GM18499 (cell line): ENCODE measurements around the gene RIT2.

Source experiments
- ATAC-seq: cut with Tn5 transposase; IDR thresholded peaks from one replicate; pipeline ENCODE4 v1.9.1; 2021; ENCODE audit warnings: moderate number of reproducible peaks; ENCODE audit not compliant: insufficient read depth, unreplicated experiment

Gene RIT2

GRCh38 chr18:42719221-42719620 is 396.3 kb downstream of the RIT2 start:
- no peak for ATAC-seq

- no peak for ATAC-seq
These were observed 403.4 kb downstream of the RIT2 start for GRCh38 chr18:42712065-42712464.

GRCh38 chr18:42707080-42707479 is 408.4 kb downstream of the RIT2 start:
- no peak for ATAC-seq

GRCh38 chr18:42706618-42707017 is 408.9 kb downstream of the RIT2 start:
- ATAC-seq = no peak

GRCh38 chr18:42706029-42706608 is 409.4 kb downstream of the RIT2 start:
- ATAC-seq = no peak
